K562 (cell line): ENCODE measurements around the gene IDUA. TPM values are rescaled to one million over a fixed set of nuclear protein-coding genes. Genes with fewer than 3 reads are reported as not detected.
A peak's percentile ranks its signal among the peaks of the same experiment; 100 is the strongest.

ENCODE experiments used
- ATAC-seq: fragments of 200-7000 bp; cut with Tn5 transposase; 3 replicates; pipeline ENCODE4 v1.9.1; 2020; ENCODE audit warnings: moderate library complexity
- BruUV-seq: library from RNA; stranded (reverse); fragments of 400-500 nt; replicated peaks from 2 replicates; lab custom pipeline; 2021; lab: Mats Ljungman, UMichigan
- CTCF ChIA-PET: fragments of 300-600 bp; formaldehyde crosslinking; extraction: SDS; loops from one replicate; lab custom pipeline; 2021; ENCODE audit warnings: low intra/inter-chr PET ratio; lab: Yijun Ruan, JAX
- POLR2A ChIA-PET: fragments of 300-600, 350-650 bp; sonication (Branson Sonifier 250); formaldehyde crosslinking; extraction: SDS; loops from one replicate; lab custom pipeline; 2021; ENCODE audit warnings: antibody characterized with exemption, inconsistent platforms; lab: Yijun Ruan, JAX
- DNase-seq, 4 experiments: peaks; one replicate each; pipeline versions ENCODE4 v3.0.0 to v3.0.0-alpha.2; 2011 to 2018; ENCODE audit warnings: low spot score in 3 of 4, mixed read lengths in 3 of 4; ENCODE audit errors: extremely low read depth in 1 of 4
- FAIRE-seq: peaks from 2 replicates; lab custom pipeline; 2011; peaks lifted over from hg19 to GRCh38; lab: Jason Lieb, UNC
- H2AFZ ChIP-seq: 2 replicates; pipeline ENCODE4 v1.6.0; 2011; ENCODE audit warnings: low read depth, low read length, control low read depth, inconsistent platforms
- H3K27ac ChIP-seq: fragments of 200-600 bp; 3 replicates; pipeline ENCODE4 v1.8.0; 2011; ENCODE audit warnings: low read depth, mild to moderate bottlenecking, control low read depth, inconsistent platforms, low read length, moderate library complexity, mixed read lengths; ENCODE audit errors: extremely low read depth
- H3K27me3 ChIP-seq, 2 experiments: fragments of 300-600 bp in 1 of 2; 2 replicates in 1 of 2; 3 replicates in 1 of 2; pipeline versions ENCODE4 v1.6.0 to v1.8.0; 2011; ENCODE audit warnings: inconsistent platforms in 2 of 2, low read length in 2 of 2, mild to moderate bottlenecking in 1 of 2, mixed read lengths in 1 of 2, moderate library complexity in 1 of 2; ENCODE audit not compliant: control insufficient read depth in 2 of 2, insufficient read depth in 2 of 2
- H3K36me3 ChIP-seq: fragments of 300-600 bp; 3 replicates; pipeline ENCODE4 v1.8.0; 2011; ENCODE audit warnings: mild to moderate bottlenecking, low read length, inconsistent platforms; ENCODE audit not compliant: control insufficient read depth, insufficient read depth
- H3K4me1 ChIP-seq, 2 experiments: fragments of 200-600 bp in 1 of 2; replicated peaks in 1 of 2; 2 replicates in 1 of 2; 3 replicates in 1 of 2; pipeline versions ENCODE4 v1.5.1 to v1.8.0; 2011; ENCODE audit warnings: inconsistent platforms in 2 of 2, low read length in 2 of 2, mild to moderate bottlenecking in 1 of 2, mixed read lengths in 1 of 2, moderate library complexity in 1 of 2; ENCODE audit not compliant: control insufficient read depth in 2 of 2, insufficient read depth in 2 of 2
- H3K4me2 ChIP-seq: 2 replicates; pipeline ENCODE4 v1.6.1; 2011; ENCODE audit warnings: low read length, control low read depth, inconsistent platforms, mixed read lengths; ENCODE audit not compliant: insufficient read depth
- H3K4me3 ChIP-seq: fragments of 200-600 bp; sonication (generic), shearing (Covaris generic); 2 replicates; pipeline ENCODE4 v1.5.1; 2016; ENCODE audit warnings: control low read depth, inconsistent platforms
- H3K79me2 ChIP-seq: fragments of 200-600 bp; 3 replicates; pipeline ENCODE4 v1.8.0; 2011; ENCODE audit warnings: low read length, inconsistent platforms; ENCODE audit not compliant: control insufficient read depth, insufficient read depth
- H3K9ac ChIP-seq, 2 experiments: 2 replicates each; pipeline versions ENCODE4 v1.6.0 to v1.6.1; 2011; ENCODE audit warnings: low read depth in 2 of 2, low read length in 2 of 2, control low read depth in 1 of 2, inconsistent platforms in 1 of 2, mild to moderate bottlenecking in 1 of 2, mixed read lengths in 1 of 2; ENCODE audit not compliant: insufficient read depth in 1 of 2
- H3K9me1 ChIP-seq: one replicate; pipeline ENCODE4 v1.6.0; 2011; ENCODE audit warnings: inconsistent platforms, mild to moderate bottlenecking, low read length, moderate library complexity; ENCODE audit not compliant: control insufficient read depth, insufficient read depth
- H3K9me3 ChIP-seq: replicated peaks from 2 replicates; pipeline ENCODE4 v1.5.1; 2011; ENCODE audit warnings: low read depth, low read length, inconsistent platforms; ENCODE audit not compliant: control insufficient read depth, insufficient read depth
- H4K20me1 ChIP-seq: replicated peaks from 2 replicates; pipeline ENCODE4 v1.6.1; 2011; ENCODE audit warnings: low read length, inconsistent platforms, mixed read lengths; ENCODE audit not compliant: control insufficient read depth, insufficient read depth
- ATF1 ChIP-seq, 2 experiments: fragments of 450-650 bp in 1 of 2; IDR thresholded peaks; 2 replicates each; pipeline ENCODE4 v1.6.1; 2016; ENCODE audit warnings: missing compliant biosample characterization in 1 of 2, missing genetic modification characterization in 1 of 2
- CHD1 ChIP-seq: fragments of 200-600 bp; sonication (generic); IDR thresholded peaks from one replicate; pipeline ENCODE4 v1.6.1; 2012; ENCODE audit warnings: mild to moderate bottlenecking, moderate library complexity, low read length, inconsistent platforms
- CSDE1 ChIP-seq, 2 experiments: fragments of 450-650 bp; IDR thresholded peaks; 2 replicates each; pipeline ENCODE4 v1.6.1; 2016; ENCODE audit warnings: mild to moderate bottlenecking in 1 of 2
- EZH2 ChIP-seq: IDR thresholded peaks from 2 replicates; pipeline ENCODE4 v1.6.1; 2012; ENCODE audit warnings: low read depth, mild to moderate bottlenecking, inconsistent platforms, low read length, borderline replicate concordance
- HDAC3 ChIP-seq: fragments of 450-650 bp; IDR thresholded peaks from 2 replicates; pipeline ENCODE4 v1.6.1; 2018; ENCODE audit warnings: borderline replicate concordance, mild to moderate bottlenecking, moderate library complexity; ENCODE audit not compliant: partially characterized antibody
- KLF10 ChIP-seq: fragments of 250-450 bp; sonication (Bioruptor Pico); IDR thresholded peaks from 2 replicates; pipeline ENCODE4 v1.6.1; 2021; ENCODE audit warnings: matching md5 sums
- KLF13 ChIP-seq: fragments of 450-650 bp; IDR thresholded peaks from 2 replicates; pipeline ENCODE4 v1.6.1; 2016; ENCODE audit warnings: missing genetic modification characterization, low read depth, mild to moderate bottlenecking, missing compliant biosample characterization, moderate library complexity, borderline replicate concordance
- RNF219 ChIP-seq: fragments of 250-450 bp; sonication (Bioruptor Pico); IDR thresholded peaks from 2 replicates; pipeline ENCODE4 v1.5.0; 2022; ENCODE audit warnings: mild to moderate bottlenecking
- SMAD2 ChIP-seq: fragments of 150-350 bp; IDR thresholded peaks from 2 replicates; pipeline ENCODE4 v1.6.1; 2014; ENCODE audit warnings: low read depth, mild to moderate bottlenecking, low read length
- ZNF143 ChIP-seq: sonication (generic); formaldehyde crosslinking; IDR thresholded peaks from 2 replicates; pipeline ENCODE4 v1.9.0; 2022; ENCODE audit warnings: mild to moderate bottlenecking, missing genetic modification reagents
- ZNF23 ChIP-seq: fragments of 250-450 bp; sonication (Bioruptor Pico); IDR thresholded peaks from 2 replicates; pipeline ENCODE4 v1.4.0; 2020; ENCODE audit warnings: mild to moderate bottlenecking
- WGBS: fragments of 100-300 bp; shearing (Covaris generic); methylation state at CpG from one replicate; pipeline ENCODE4 v1.1.6; 2016; ENCODE audit warnings: low coverage, mixed read lengths; ENCODE audit not compliant: insufficient coverage; ENCODE audit errors: missing lambda C conversion rate; 5-methylcytosine and 5-hydroxymethylcytosine counted together
- in situ Hi-C: fragments of 300-500 bp; cut with MboI; formaldehyde crosslinking; loops from 4 replicates; pipeline ENCODE4 v1.15.0; 2018; ENCODE audit warnings: inconsistent platforms, mixed read lengths
- intact Hi-C: fragments of 100-400 bp; cut with micrococcal nuclease; formaldehyde crosslinking; loops from 2 replicates; pipeline ENCODE4 v1.14.2; 2022
- polyA plus RNA-seq, 8 experiments: library from polyadenylated mRNA; depleted of rRNA in 4 of 8; stranded (reverse) in 5 of 8; unstranded in 3 of 8; fragments of >200 nt; fragmentation: Nextera tagmentation in 2 of 8; fragmentation: Illumina TruSeq in 1 of 8; extraction: Ambion mirVana in 2 of 8; extraction: Trizol in 1 of 8; gene quantifications; 2 replicates each; pipeline versions ENCODE4 v1.2.1 to v1.2.3, GENCODE V29; 2011 to 2014; ENCODE audit warnings: inconsistent platforms in 1 of 8, missing spikeins in 1 of 8
- total RNA-seq, 7 experiments: library from RNA; depleted of rRNA in 6 of 7; stranded (reverse); fragments of >200 nt in 6 of 7; fragmentation: Illumina TruSeq in 2 of 7; extraction: Trizol in 2 of 7; gene quantifications; 2 replicates each; pipeline versions ENCODE4 v1.2.1 to v1.2.3, GENCODE V29; 2011 to 2021; ENCODE audit warnings: low replicate concordance in 1 of 7
- TF ChIP-seq, protein P1 (sequence below): fragments of 450-650 bp; IDR thresholded peaks from 2 replicates; pipeline ENCODE4 v1.6.1; 2017; ENCODE audit warnings: antibody characterized with exemption, mild to moderate bottlenecking

IDUA gene
- total and polyA plus RNA-seq, 9 of the 15 experiments (the other 6 are each of a cell fraction or from before 2014, with no cell fraction given), result 0.04 to 16.1 (median 1.2) TPM

DNA sequence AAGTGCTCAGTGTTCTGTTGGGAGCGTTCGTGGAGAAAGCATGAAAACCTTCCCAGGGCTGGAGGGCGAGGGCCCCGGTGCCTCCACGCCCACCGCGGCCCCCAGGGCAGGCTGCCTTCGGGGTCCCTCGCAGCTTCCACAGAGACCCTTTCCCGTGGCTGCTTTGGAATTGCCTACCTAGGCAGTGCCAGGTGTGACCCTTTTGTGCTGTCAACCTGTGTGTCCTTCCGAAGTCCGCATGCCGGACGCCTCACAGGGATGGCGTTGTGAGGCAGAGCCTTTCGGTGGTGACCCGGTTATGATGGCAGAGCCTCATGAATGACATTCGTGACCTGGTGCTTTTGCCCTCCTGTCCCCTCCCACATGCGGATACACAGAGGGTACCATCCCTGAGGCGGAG is 37.2 kb upstream of the IDUA start:
- intact Hi-C loops, result no loop called here
- H3K27ac ChIP-seq, result no peak overlapping the region
- H3K9me3 ChIP-seq, result no peaks in the 10 kb centered on the region
- H2AFZ ChIP-seq, result no peak overlapping the region
- no peaks in the 10 kb centered on the region for H3K79me2 ChIP-seq
- H3K27me3 ChIP-seq, result no peaks in the 10 kb centered on the region
- TF ChIP-seq CSDE1 (IDR thresholded peaks at IDR 0.05) (no peak), ZNF143 (CRISPR knock-in tag) (no peak), ZNF23 (CRISPR knock-in tag) (no peak), KLF10 (no peak), RNF219 (no peak), EZH2 (no peak), ATF1 (CRISPR knock-in tag; IDR thresholded peaks at IDR 0.05) (no peak), ATF1 (tag; IDR thresholded peaks at IDR 0.05) (no peak), CHD1 (no peak), KLF13 (tag) (no peak), SMAD2 (no peak), HDAC3 (no peak)
- TF ChIP-seq, protein P1, sequence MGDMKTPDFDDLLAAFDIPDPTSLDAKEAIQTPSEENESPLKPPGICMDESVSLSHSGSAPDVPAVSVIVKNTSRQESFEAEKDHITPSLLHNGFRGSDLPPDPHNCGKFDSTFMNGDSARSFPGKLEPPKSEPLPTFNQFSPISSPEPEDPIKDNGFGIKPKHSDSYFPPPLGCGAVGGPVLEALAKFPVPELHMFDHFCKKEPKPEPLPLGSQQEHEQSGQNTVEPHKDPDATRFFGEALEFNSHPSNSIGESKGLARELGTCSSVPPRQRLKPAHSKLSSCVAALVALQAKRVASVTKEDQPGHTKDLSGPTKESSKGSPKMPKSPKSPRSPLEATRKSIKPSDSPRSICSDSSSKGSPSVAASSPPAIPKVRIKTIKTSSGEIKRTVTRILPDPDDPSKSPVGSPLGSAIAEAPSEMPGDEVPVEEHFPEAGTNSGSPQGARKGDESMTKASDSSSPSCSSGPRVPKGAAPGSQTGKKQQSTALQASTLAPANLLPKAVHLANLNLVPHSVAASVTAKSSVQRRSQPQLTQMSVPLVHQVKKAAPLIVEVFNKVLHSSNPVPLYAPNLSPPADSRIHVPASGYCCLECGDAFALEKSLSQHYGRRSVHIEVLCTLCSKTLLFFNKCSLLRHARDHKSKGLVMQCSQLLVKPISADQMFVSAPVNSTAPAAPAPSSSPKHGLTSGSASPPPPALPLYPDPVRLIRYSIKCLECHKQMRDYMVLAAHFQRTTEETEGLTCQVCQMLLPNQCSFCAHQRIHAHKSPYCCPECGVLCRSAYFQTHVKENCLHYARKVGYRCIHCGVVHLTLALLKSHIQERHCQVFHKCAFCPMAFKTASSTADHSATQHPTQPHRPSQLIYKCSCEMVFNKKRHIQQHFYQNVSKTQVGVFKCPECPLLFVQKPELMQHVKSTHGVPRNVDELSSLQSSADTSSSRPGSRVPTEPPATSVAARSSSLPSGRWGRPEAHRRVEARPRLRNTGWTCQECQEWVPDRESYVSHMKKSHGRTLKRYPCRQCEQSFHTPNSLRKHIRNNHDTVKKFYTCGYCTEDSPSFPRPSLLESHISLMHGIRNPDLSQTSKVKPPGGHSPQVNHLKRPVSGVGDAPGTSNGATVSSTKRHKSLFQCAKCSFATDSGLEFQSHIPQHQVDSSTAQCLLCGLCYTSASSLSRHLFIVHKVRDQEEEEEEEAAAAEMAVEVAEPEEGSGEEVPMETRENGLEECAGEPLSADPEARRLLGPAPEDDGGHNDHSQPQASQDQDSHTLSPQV, result no peak
- ChIA-PET POLR2A (interaction anchor here (0.7 kb wide), 1 partner anchor 57 kb away, joined by 4 read pairs; no protein-coding TSS in a partner anchor), CTCF (no interaction called here)
- in situ Hi-C loops, result no loop called here
- WGBS, result 62% methylated on average over 18 of the region's 20 CpGs
- H4K20me1 ChIP-seq, result 0 out of 2 replicates have a peak, but pooled peaks cover 4% of the 10 kb centered on the region
- DNase-seq (no peak), ATAC-seq (no peak), FAIRE-seq (no peak)
- H3K36me3 ChIP-seq, result no peaks in the 10 kb centered on the region
- no peak overlapping the region for H3K4me3 ChIP-seq
- H3K9ac ChIP-seq, result peak overlapping the region in 1 of 2 experiments; percentile 52; a peak in 1 of 4 replicates
- peaks cover 0 to 48% of the 10 kb centered on the region in 2 experiments; a peak in 2 of 5 replicates for H3K4me1 ChIP-seq
- no TSS peak for BruUV-seq
- H3K4me2 ChIP-seq, result no peak overlapping the region
- no peaks in the 10 kb centered on the region for H3K9me1 ChIP-seq
